Esophagus muscularis mucosa (tissue), 4 donors: ENCODE results near the gene CCNA2. TPM values are rescaled to one million over a fixed set of nuclear protein-coding genes. Genes with fewer than 3 reads are reported as not detected.

ENCODE experiments used
- DNase-seq: peaks from one replicate; pipeline ENCODE4 v3.0.0-alpha.2; 2017; ENCODE audit errors: extremely low spot score
- H3K27ac ChIP-seq, 4 donors: fragments of 200-600 bp; sonication (generic); replicated peaks in 1 of 4; 1 replicate in 3 of 4; 2 replicates in 1 of 4; pipeline ENCODE4 v1.5.1; 2016 to 2019; ENCODE audit warnings: mild to moderate bottlenecking in 1 of 4
- H3K27me3 ChIP-seq, 4 donors: fragments of 200-600 bp; sonication (generic); one replicate each; pipeline versions ENCODE4 v1.5.1 to v1.6.0; 2016 to 2019
- H3K36me3 ChIP-seq, 4 donors: fragments of 200-600 bp; sonication (generic); one replicate each; pipeline ENCODE4 v1.5.1; 2016 to 2019
- H3K4me1 ChIP-seq, 4 donors: fragments of 200-600 bp; sonication (generic); one replicate each; pipeline ENCODE4 v1.5.1; 2016 to 2019
- H3K4me3 ChIP-seq, 4 donors: fragments of 200-600 bp; sonication (generic); 1 replicate in 2 of 4; 2 replicates in 2 of 4; pipeline ENCODE4 v1.5.1; 2016 to 2019; ENCODE audit warnings: mild to moderate bottlenecking in 4 of 4, moderate library complexity in 1 of 4
- H3K9me3 ChIP-seq, 4 donors: fragments of 200-600 bp; sonication (generic); 1 replicate in 3 of 4; 2 replicates in 1 of 4; pipeline ENCODE4 v1.5.1; 2016 to 2019
- EP300 ChIP-seq: sonication (generic); formaldehyde crosslinking; IDR thresholded peaks from one replicate; pipeline ENCODE4 v1.6.1; 2017; ENCODE audit warnings: antibody characterized with exemption
- POLR2A ChIP-seq: fragments of 450-650 bp; IDR thresholded peaks from one replicate; pipeline ENCODE4 v1.6.1; 2017; ENCODE audit warnings: antibody characterized with exemption, moderate library complexity, mild to moderate bottlenecking, low read depth
- POLR2AphosphoS5 ChIP-seq, 2 donors: sonication (generic); formaldehyde crosslinking; IDR thresholded peaks; one replicate each; pipeline ENCODE4 v1.6.1; 2017; ENCODE audit warnings: antibody characterized with exemption in 2 of 2
- WGBS: methylation state at CpG from one replicate; pipeline ENCODE4 v1.1.5; 2018; 5-methylcytosine and 5-hydroxymethylcytosine counted together
- intact Hi-C: fragments of 100-400 bp; cut with DNase I; formaldehyde crosslinking; loops from one replicate; pipeline ENCODE4 v1.15.1; 2023
- total RNA-seq, 4 donors: library from RNA; depleted of rRNA; stranded (reverse); fragments of >200 nt; gene quantifications; one replicate each; pipeline versions ENCODE4 v1.1.0 to v1.2.1, GENCODE V29; 2016
- TF ChIP-seq, protein P1 (sequence below), 3 experiments: fragments of 200-600 bp in 2 of 3; fragments of 450-650 bp in 1 of 3; sonication (generic) in 2 of 3; IDR thresholded peaks; one replicate each; pipeline ENCODE4 v1.5.1; 2017 to 2019; ENCODE audit warnings: antibody characterized with exemption in 3 of 3, mild to moderate bottlenecking in 2 of 3, moderate library complexity in 1 of 3

CCNA2 gene
- total RNA-seq, 4 donors from 2014 or later, result 0.17 to 0.98 (median 0.54) TPM

DNA sequence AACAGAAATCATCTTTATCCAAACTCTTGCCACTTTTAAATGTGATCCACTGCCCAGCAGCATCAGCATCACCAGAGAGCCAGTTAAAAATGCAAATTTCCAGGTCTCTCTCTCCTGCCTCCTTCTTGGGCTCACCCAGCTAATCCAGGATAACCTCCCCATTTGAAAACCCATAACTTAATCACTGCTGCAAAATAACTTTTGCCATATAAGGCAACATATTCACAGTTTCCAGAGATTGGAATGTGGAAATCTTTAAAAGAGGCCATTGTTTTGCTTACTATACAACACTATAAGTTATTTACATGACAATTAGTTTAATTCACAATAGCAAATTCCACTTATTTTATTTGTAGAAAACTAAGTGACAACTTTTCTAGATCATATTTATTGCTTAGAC is 27.4 kb downstream of the CCNA2 start:
- Histone ChIP-seq H3K27ac (no peak overlapping the region), H3K4me1 (peaks cover 6 to 9% (median 7%) of the 10 kb centered on the region in 4 donors), H3K4me3 (no peak overlapping the region), H3K27me3 (peaks cover 0 to 5% (median 0%) of the 10 kb centered on the region in 4 donors), H3K9me3 (no peaks in the 10 kb centered on the region), H3K36me3 (no peaks in the 10 kb centered on the region)
- no peak for DNase-seq
- TF ChIP-seq POLR2A (no peak), EP300 (no peak), POLR2AphosphoS5 (IDR thresholded peaks at IDR 0.05) (no peak)
- TF ChIP-seq, protein P1, sequence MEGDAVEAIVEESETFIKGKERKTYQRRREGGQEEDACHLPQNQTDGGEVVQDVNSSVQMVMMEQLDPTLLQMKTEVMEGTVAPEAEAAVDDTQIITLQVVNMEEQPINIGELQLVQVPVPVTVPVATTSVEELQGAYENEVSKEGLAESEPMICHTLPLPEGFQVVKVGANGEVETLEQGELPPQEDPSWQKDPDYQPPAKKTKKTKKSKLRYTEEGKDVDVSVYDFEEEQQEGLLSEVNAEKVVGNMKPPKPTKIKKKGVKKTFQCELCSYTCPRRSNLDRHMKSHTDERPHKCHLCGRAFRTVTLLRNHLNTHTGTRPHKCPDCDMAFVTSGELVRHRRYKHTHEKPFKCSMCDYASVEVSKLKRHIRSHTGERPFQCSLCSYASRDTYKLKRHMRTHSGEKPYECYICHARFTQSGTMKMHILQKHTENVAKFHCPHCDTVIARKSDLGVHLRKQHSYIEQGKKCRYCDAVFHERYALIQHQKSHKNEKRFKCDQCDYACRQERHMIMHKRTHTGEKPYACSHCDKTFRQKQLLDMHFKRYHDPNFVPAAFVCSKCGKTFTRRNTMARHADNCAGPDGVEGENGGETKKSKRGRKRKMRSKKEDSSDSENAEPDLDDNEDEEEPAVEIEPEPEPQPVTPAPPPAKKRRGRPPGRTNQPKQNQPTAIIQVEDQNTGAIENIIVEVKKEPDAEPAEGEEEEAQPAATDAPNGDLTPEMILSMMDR (IDR thresholded peaks at IDR 0.05), result no peak
- intact Hi-C loops, result loop anchor here (10.0 kb wide), 1 partner anchor 359 kb away; the partner anchor contains the start of gene BLTP1

DNA sequence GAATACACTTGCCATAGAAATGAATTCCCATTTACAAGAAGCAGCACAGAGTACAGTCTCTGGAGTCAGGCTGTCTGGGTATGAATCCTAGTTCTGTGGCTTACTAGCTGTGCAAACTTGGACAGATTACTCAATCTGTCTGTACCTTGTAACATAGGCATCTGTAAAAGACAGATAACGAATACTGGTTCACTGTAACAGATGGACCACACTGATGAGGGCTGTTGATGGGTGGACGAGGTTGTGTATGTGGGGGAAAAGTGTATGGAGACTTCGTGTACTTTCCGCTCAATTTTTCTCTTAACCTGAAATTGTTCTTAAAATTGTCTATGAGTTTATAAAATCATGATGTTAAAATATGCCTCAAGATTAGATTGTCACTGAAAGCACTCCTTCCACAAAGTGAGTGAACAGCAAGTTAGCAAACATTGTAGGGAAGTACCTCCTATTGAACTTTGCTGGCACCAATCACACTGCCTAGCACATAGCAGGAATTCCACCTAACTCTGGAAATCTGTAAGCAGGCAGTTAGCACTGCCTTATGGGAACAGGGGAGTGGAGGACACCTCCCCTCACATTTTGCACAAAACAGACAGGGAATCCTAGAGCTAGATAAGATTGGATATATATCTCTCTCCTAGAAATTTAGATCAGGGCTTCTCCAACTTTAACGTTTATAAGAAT is 29.0 kb downstream of the CCNA2 start:
- Histone ChIP-seq H3K9me3 (no peaks in the 10 kb centered on the region), H3K27ac (no peak overlapping the region), H3K36me3 (no peaks in the 10 kb centered on the region), H3K4me3 (no peak overlapping the region), H3K27me3 (peaks cover 0 to 5% (median 0%) of the 10 kb centered on the region in 4 donors), H3K4me1 (no peaks in the 10 kb centered on the region)
- intact Hi-C loops, result loop anchor here (10.0 kb wide), 1 partner anchor 360 kb away; the partner anchor contains the start of gene BLTP1
- DNase-seq, result no peak
- TF ChIP-seq POLR2AphosphoS5 (IDR thresholded peaks at IDR 0.05) (no peak), EP300 (no peak), POLR2A (no peak)
- TF ChIP-seq, protein P1 (IDR thresholded peaks at IDR 0.05), result no peak
- WGBS, result 71% methylated on average over 5 of the region's 5 CpGs

DNA sequence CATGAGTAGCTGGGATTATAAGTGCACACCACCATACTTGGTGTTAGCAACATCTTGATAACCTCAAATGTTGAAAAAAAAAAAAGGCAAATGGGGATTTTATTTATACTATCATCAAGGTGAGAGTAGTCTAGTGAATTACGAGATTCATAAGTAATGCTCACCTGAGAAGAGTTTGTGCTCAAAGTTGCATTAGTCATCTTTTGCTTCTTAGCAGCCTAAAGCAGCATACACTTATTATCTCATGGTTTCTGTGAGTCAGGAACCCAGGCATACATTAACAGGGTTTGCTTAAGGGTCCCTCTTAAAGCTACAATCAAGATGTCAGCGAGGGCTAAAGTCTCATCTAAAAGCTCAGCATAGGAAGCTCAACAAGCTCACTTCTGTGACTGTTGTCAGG is 30.7 kb downstream of the CCNA2 start:
- Histone ChIP-seq H3K4me1 (no peaks in the 10 kb centered on the region), H3K4me3 (no peak overlapping the region), H3K9me3 (no peaks in the 10 kb centered on the region), H3K27ac (no peak overlapping the region), H3K36me3 (no peaks in the 10 kb centered on the region), H3K27me3 (peaks cover 0 to 20% (median 0%) of the 10 kb centered on the region in 4 donors)
- DNase-seq, result no peak
- intact Hi-C loops, result loop anchor here (10.0 kb wide), 1 partner anchor 362 kb away; the partner anchor contains the start of gene BLTP1
- 91% methylated on average over 2 of the region's 2 CpGs for WGBS
- no peak for TF ChIP-seq POLR2A
- no peak for TF ChIP-seq POLR2AphosphoS5 (IDR thresholded peaks at IDR 0.05)
- no peak for TF ChIP-seq EP300
- TF ChIP-seq, protein P1 (IDR thresholded peaks at IDR 0.05), result no peak

DNA sequence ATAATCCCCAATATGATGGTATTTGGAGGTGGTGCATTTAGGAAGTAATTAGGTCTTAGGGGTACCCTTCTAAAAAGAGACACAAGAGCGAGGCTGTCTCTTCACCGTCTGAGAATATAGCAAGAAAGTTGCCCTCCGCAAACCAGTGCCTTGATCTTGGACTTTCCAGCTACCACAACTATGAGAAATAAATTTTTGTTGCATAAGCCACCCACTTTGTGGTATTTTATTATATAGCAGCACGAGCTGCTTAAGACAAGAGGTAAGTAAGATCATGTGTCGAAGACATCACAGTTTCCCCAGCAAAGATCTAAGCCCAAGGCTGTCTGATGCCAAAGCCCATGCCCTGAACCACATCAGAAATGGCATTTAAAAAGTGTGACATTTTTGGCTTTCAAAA is 32.2 kb downstream of the CCNA2 start:
- Histone ChIP-seq H3K4me1 (no peaks in the 10 kb centered on the region), H3K9me3 (no peaks in the 10 kb centered on the region), H3K27me3 (peaks cover 0 to 21% (median 0%) of the 10 kb centered on the region in 4 donors), H3K27ac (no peak overlapping the region), H3K4me3 (no peak overlapping the region), H3K36me3 (no peaks in the 10 kb centered on the region)
- no peak for TF ChIP-seq POLR2A
- no peak for TF ChIP-seq EP300
- TF ChIP-seq, protein P1 (IDR thresholded peaks at IDR 0.05), result no peak
- TF ChIP-seq POLR2AphosphoS5 (IDR thresholded peaks at IDR 0.05), result no peak
- intact Hi-C loops, result loop anchor here (10.0 kb wide), 1 partner anchor 363 kb away; the partner anchor contains the start of gene BLTP1
- no peak for DNase-seq
- WGBS, result 92% methylated on average over 5 of the region's 5 CpGs

DNA sequence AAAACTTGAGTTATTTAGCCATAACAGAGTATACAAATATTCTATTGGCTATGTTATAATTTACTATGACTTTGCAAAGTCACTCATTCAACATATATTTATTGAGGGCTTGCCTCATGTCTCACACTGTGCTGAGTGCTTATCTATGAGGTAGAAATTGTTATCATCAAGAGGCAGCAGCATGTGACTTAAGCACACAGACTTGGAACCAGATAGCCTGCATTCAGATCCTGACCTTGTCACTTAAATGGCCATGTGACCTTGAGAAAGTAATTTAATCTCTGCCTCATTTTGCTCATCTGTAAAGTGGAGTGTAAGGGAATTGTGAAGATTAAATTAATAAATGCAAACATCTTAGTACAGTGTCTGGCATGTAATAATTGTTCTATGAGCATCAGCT is 32.7 kb downstream of the CCNA2 start:
- H3K9me3 ChIP-seq, result no peaks in the 10 kb centered on the region
- no peaks in the 10 kb centered on the region for H3K36me3 ChIP-seq
- intact Hi-C loops, result loop anchor here (10.0 kb wide), 1 partner anchor 364 kb away; the partner anchor contains the start of gene BLTP1
- no peak for TF ChIP-seq POLR2A
- TF ChIP-seq EP300, result no peak
- TF ChIP-seq, protein P1 (IDR thresholded peaks at IDR 0.05), result no peak
- TF ChIP-seq POLR2AphosphoS5 (IDR thresholded peaks at IDR 0.05), result no peak
- no peak overlapping the region for H3K27ac ChIP-seq
- no peak for DNase-seq
- H3K4me3 ChIP-seq, result no peak overlapping the region
- peaks cover 0 to 21% (median 0%) of the 10 kb centered on the region in 4 donors for H3K27me3 ChIP-seq
- no peaks in the 10 kb centered on the region for H3K4me1 ChIP-seq
